Gastrocnemius medialis (tissue), 4 donors: Measurements from ENCODE around the gene KLHL20.

ENCODE experiments used
- POLR2A ChIP-seq, 2 donors: fragments of 450-650 bp; IDR thresholded peaks; one replicate each; pipeline ENCODE4 v1.6.1; 2017; ENCODE audit warnings: antibody characterized with exemption in 2 of 2, mild to moderate bottlenecking in 2 of 2, moderate library complexity in 2 of 2
- TF ChIP-seq, protein P1 (sequence below), 5 experiments: fragments of 450-650 bp in 3 of 5; fragments of 200-600 bp in 2 of 5; sonication (generic) in 2 of 5; IDR thresholded peaks in 4 of 5; conservative IDR thresholded peaks in 1 of 5; 1 replicate in 4 of 5; 2 replicates in 1 of 5; pipeline ENCODE4 v1.5.1; 2016 to 2019; ENCODE audit warnings: antibody characterized with exemption in 5 of 5, mild to moderate bottlenecking in 3 of 5, moderate library complexity in 3 of 5

DNA sequence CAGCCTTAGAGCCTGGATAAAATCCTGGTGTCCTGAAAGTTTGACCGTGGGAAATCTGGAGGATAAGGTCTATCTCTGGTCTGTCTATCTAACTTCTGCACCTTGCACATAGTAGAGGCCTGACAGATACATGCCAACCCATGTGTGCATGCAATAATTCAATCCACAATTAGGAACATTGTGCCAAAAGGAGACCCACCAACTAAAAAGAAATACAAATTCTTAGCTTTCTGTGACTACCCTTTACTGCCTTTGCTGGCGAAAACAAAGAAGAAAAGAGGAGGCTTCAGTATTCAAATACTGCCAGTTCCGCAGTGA, 381 bp upstream of the KLHL20 start:
- TF ChIP-seq, protein P1, sequence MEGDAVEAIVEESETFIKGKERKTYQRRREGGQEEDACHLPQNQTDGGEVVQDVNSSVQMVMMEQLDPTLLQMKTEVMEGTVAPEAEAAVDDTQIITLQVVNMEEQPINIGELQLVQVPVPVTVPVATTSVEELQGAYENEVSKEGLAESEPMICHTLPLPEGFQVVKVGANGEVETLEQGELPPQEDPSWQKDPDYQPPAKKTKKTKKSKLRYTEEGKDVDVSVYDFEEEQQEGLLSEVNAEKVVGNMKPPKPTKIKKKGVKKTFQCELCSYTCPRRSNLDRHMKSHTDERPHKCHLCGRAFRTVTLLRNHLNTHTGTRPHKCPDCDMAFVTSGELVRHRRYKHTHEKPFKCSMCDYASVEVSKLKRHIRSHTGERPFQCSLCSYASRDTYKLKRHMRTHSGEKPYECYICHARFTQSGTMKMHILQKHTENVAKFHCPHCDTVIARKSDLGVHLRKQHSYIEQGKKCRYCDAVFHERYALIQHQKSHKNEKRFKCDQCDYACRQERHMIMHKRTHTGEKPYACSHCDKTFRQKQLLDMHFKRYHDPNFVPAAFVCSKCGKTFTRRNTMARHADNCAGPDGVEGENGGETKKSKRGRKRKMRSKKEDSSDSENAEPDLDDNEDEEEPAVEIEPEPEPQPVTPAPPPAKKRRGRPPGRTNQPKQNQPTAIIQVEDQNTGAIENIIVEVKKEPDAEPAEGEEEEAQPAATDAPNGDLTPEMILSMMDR (IDR thresholded peaks at IDR 0.05 in 4 of 5, conservative IDR thresholded peaks at IDR 0.05 in 1 of 5): no peak
- TF ChIP-seq POLR2A (IDR thresholded peaks at IDR 0.05): no peak
